Peyer's patch (tissue), 4 donors: Measurements from ENCODE around the gene WWOX.

Experiments
- POLR2A ChIP-seq, 2 donors: fragments of 450-650 bp; IDR thresholded peaks; one replicate each; pipeline ENCODE4 v1.5.1; 2017; ENCODE audit warnings: antibody characterized with exemption in 2 of 2, mild to moderate bottlenecking in 2 of 2, moderate library complexity in 2 of 2
- TF ChIP-seq, protein P1 (sequence below), 6 experiments: fragments of 450-650 bp in 4 of 6; fragments of 200-600 bp in 2 of 6; sonication (generic) in 1 of 6; IDR thresholded peaks; one replicate each; pipeline ENCODE4 v1.5.1; 2017 to 2019; ENCODE audit warnings: antibody characterized with exemption in 6 of 6, mild to moderate bottlenecking in 3 of 6, moderate library complexity in 1 of 6

DNA sequence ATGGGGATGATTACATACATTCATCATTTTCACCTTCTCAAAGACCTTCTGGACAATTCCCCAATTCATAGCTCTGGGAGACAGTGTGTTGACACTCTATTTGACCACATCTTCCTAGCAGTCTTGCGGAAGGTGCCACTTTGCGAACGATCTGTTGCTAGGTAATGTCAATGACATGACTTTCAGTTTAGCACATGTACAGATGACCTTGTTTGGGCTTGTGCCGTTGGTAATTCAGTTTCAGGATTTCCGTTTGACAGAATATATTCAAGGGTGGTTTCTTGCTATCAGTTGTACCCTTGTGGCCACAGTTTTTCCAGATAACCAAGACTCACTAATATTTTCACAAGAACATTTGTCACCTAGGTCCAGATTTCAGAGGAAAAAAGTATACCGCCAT is 478.2 kb downstream of the WWOX start:
- TF ChIP-seq, protein P1, sequence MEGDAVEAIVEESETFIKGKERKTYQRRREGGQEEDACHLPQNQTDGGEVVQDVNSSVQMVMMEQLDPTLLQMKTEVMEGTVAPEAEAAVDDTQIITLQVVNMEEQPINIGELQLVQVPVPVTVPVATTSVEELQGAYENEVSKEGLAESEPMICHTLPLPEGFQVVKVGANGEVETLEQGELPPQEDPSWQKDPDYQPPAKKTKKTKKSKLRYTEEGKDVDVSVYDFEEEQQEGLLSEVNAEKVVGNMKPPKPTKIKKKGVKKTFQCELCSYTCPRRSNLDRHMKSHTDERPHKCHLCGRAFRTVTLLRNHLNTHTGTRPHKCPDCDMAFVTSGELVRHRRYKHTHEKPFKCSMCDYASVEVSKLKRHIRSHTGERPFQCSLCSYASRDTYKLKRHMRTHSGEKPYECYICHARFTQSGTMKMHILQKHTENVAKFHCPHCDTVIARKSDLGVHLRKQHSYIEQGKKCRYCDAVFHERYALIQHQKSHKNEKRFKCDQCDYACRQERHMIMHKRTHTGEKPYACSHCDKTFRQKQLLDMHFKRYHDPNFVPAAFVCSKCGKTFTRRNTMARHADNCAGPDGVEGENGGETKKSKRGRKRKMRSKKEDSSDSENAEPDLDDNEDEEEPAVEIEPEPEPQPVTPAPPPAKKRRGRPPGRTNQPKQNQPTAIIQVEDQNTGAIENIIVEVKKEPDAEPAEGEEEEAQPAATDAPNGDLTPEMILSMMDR (IDR thresholded peaks at IDR 0.05) = no peak
- TF ChIP-seq POLR2A (IDR thresholded peaks at IDR 0.05) = no peak
